Right lobe of liver (tissue), 6 donors: Measurements from ENCODE around the gene DCC. TPM values are rescaled to one million over a fixed set of nuclear protein-coding genes. Genes with fewer than 3 reads are reported as not detected.

ENCODE experiments used
- ATAC-seq, 4 donors: fragments of 200-7000 bp; cut with Tn5 transposase; one replicate each; pipeline ENCODE4 v1.9.1; 2020; ENCODE audit warnings: mild to moderate bottlenecking in 4 of 4, moderate library complexity in 4 of 4
- DNase-seq, 3 donors: peaks; one replicate each; pipeline ENCODE4 v3.0.0-alpha.2; 2020
- H3K27ac ChIP-seq, 3 donors: fragments of 200-600 bp; one replicate each; pipeline ENCODE4 v1.8.0; 2022
- H3K27me3 ChIP-seq, 2 donors: fragments of 200-600 bp; one replicate each; pipeline ENCODE4 v1.8.0; 2022
- H3K36me3 ChIP-seq, 4 donors: fragments of 200-600 bp; sonication (generic) in 1 of 4; one replicate each; pipeline versions ENCODE4 v1.5.1 to v1.8.0; 2017 to 2022; ENCODE audit warnings: control low read depth in 1 of 4
- H3K4me1 ChIP-seq, 4 donors: fragments of 200-600 bp; sonication (generic) in 1 of 4; one replicate each; pipeline versions ENCODE4 v1.5.1 to v1.8.0; 2017 to 2022; ENCODE audit warnings: control low read depth in 1 of 4
- H3K4me3 ChIP-seq, 3 donors: fragments of 200-600 bp; one replicate each; pipeline ENCODE4 v1.8.0; 2022
- H3K9me3 ChIP-seq, 4 donors: fragments of 200-600 bp; sonication (generic) in 1 of 4; one replicate each; pipeline versions ENCODE4 v1.5.1 to v1.8.0; 2017 to 2022; ENCODE audit warnings: control low read depth in 1 of 4
- CTCF ChIP-seq, 4 donors: fragments of 200-600 bp in 3 of 4; fragments of 450-650 bp in 1 of 4; IDR thresholded peaks; one replicate each; pipeline versions ENCODE4 v1.5.1 to v1.8.0; 2016 to 2022; ENCODE audit warnings: antibody characterized with exemption in 4 of 4, mild to moderate bottlenecking in 2 of 4
- POLR2A ChIP-seq: fragments of 450-650 bp; IDR thresholded peaks from one replicate; pipeline ENCODE4 v1.6.1; 2017; ENCODE audit warnings: antibody characterized with exemption, mild to moderate bottlenecking
- WGBS: methylation state at CpG from one replicate; pipeline ENCODE4 v1.1.6; 2018; ENCODE audit warnings: low coverage, low lambda C conversion rate; ENCODE audit not compliant: insufficient coverage; ENCODE audit errors: missing lambda C conversion rate; 5-methylcytosine and 5-hydroxymethylcytosine counted together
- intact Hi-C, 2 donors: fragments of 100-400 bp; cut with DNase I; formaldehyde crosslinking; loops; one replicate each; pipeline versions ENCODE4 v1.11.2 to v1.14.1; 2022
- total RNA-seq, 6 experiments: library from RNA; depleted of rRNA in 2 of 6; stranded (reverse); fragments of >200 nt in 2 of 6; fragmentation: NEBNext Ultra II Directional in 3 of 6; extraction: Animal tissue kit (Norgen Biotek cat#: 25700) in 3 of 6; gene quantifications; one replicate each; pipeline versions ENCODE4 v1.1.0 to v1.2.4, GENCODE V29; 2016 to 2023
- donor health status: DM: no; HTN: yes; CAD: no.
- donor health status: DM: no; HTN: no; CAD: no.
- donor health status: DM: no; HTN: no; CAD: no.
- donor health status: DM: no; HTN: yes; CAD: no.
- donor health status: DM: no; HTN: yes; CAD: no.

The DCC gene
- total RNA-seq, 6 experiments from 2014 or later: 0.06 TPM; not detected in 5

- H3K4me1 ChIP-seq: no peaks in the 10 kb centered on the region
- intact Hi-C loops: no loop called here
- H3K4me3 ChIP-seq: no peak overlapping the region
- H3K27me3 ChIP-seq: no peaks in the 10 kb centered on the region
- DNase-seq (no peak), ATAC-seq (peak in 2 of 4 donors; percentile 52 to 69)
- WGBS: 40% methylated on average over 1 of the region's 1 CpG
- H3K36me3 ChIP-seq: no peaks in the 10 kb centered on the region
- H3K27ac ChIP-seq: no peak overlapping the region
- TF ChIP-seq POLR2A: no peak
- no peak for TF ChIP-seq CTCF (IDR thresholded peaks at IDR 0.05)
- H3K9me3 ChIP-seq: no peaks in the 10 kb centered on the region
Observed at GRCh38 chr18:53534203-53534602, 1194.2 kb downstream of the DCC start.

- no peaks in the 10 kb centered on the region for H3K27me3 ChIP-seq
- TF ChIP-seq CTCF (IDR thresholded peaks at IDR 0.05) (no peak), POLR2A (no peak)
- H3K4me1 ChIP-seq: no peaks in the 10 kb centered on the region
- no peak overlapping the region for H3K27ac ChIP-seq
- WGBS: 23% methylated on average over 3 of the region's 3 CpGs
- no peaks in the 10 kb centered on the region for H3K9me3 ChIP-seq
- no peak overlapping the region for H3K4me3 ChIP-seq
- ATAC-seq (peak; percentile 70 to 96 (median 84)), DNase-seq (peak; percentile 54 to 74 (median 56))
- intact Hi-C loops: no loop called here
- no peaks in the 10 kb centered on the region for H3K36me3 ChIP-seq
Observed at GRCh38 chr18:53534695-53535094, 1194.7 kb downstream of the DCC start.

GRCh38 chr18:53536908-53537307 lies 1196.9 kb downstream of the DCC start:
- no peaks in the 10 kb centered on the region for H3K36me3 ChIP-seq
- H3K27me3 ChIP-seq: no peaks in the 10 kb centered on the region
- DNase-seq (no peak), ATAC-seq (no peak)
- no peak overlapping the region for H3K4me3 ChIP-seq
- H3K9me3 ChIP-seq: no peaks in the 10 kb centered on the region
- H3K4me1 ChIP-seq: no peaks in the 10 kb centered on the region
- WGBS: 60% methylated on average over 2 of the region's 2 CpGs
- no peak overlapping the region for H3K27ac ChIP-seq
- TF ChIP-seq CTCF (IDR thresholded peaks at IDR 0.05) (no peak), POLR2A (no peak)
- intact Hi-C loops: no loop called here

GRCh38 chr18:53541924-53542323 lies 1201.9 kb downstream of the DCC start:
- Histone ChIP-seq H3K36me3 (no peaks in the 10 kb centered on the region), H3K4me1 (no peaks in the 10 kb centered on the region), H3K9me3 (no peaks in the 10 kb centered on the region), H3K27ac (no peak overlapping the region), H3K27me3 (no peaks in the 10 kb centered on the region), H3K4me3 (no peak overlapping the region)
- ATAC-seq (no peak), DNase-seq (no peak)
- TF ChIP-seq CTCF (IDR thresholded peaks at IDR 0.05) (no peak), POLR2A (no peak)
- WGBS: 64% methylated on average over 1 of the region's 1 CpG
- intact Hi-C loops: no loop called here

- no peak overlapping the region for H3K27ac ChIP-seq
- H3K9me3 ChIP-seq: no peaks in the 10 kb centered on the region
- H3K27me3 ChIP-seq: no peaks in the 10 kb centered on the region
- H3K36me3 ChIP-seq: no peaks in the 10 kb centered on the region
- H3K4me1 ChIP-seq: no peaks in the 10 kb centered on the region
- no peak for ATAC-seq
- intact Hi-C loops: no loop called here
- no peak for DNase-seq
- no peak overlapping the region for H3K4me3 ChIP-seq
- TF ChIP-seq POLR2A (no peak), CTCF (IDR thresholded peaks at IDR 0.05) (no peak)
Observed at GRCh38 chr18:53543711-53544110, 1203.7 kb downstream of the DCC start.
